SHP77 (cell line): ENCODE measurements around the gene ADORA1.

Experiments used
- DNase-seq, 2 experiments: peaks; one replicate each; lab custom pipeline; 2025; lab: John Stamatoyannopoulos, UW

Gene ADORA1

DNA sequence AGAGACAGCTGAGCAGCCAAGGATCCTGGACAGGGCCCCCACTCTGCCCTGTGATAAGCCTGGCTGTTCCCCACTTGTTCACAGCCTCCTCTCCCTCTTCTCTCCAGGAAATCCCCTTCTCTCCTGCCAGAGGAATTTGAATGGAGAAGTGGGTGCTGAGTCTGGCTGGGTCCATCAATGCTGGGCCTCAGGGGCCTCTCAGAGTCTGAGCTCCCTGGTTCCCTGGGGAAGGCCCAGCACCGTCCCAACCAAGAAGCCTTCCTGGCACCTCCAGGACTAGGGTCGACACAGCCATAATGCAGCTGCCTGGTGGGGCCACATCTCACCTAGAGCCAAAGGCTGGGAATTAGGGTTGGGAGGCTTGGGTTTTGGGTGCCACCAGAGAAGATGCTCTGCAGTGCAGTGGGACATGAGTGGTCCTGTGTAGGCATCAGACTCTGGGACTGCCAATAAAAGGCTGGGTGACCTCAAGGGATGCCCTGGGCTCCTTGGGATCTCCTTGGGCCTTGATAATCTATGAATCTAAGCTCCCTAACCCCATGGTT, 45.6 kb downstream of the ADORA1 start:
- no peak for DNase-seq

DNA sequence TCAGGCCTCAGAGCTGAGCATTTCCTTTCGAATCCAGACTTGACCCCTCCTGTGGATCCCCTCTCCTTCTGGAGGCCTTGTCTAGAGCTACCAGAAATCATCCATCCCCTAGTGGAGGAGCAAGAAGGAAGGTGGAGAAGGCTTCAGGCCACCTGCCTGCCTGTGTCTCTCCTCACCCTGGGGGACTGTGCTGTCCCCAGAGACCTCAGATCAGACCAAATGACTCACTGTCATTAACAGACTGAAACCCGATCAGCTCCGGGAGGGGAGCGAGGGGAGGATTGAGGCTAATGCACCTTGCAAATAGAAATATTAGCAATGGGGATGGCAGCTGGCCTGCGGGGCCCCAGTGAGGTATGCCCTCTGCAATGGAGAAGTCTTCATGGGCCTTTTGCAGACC, 46.0 kb downstream of the ADORA1 start:
- DNase-seq = no peak

DNA sequence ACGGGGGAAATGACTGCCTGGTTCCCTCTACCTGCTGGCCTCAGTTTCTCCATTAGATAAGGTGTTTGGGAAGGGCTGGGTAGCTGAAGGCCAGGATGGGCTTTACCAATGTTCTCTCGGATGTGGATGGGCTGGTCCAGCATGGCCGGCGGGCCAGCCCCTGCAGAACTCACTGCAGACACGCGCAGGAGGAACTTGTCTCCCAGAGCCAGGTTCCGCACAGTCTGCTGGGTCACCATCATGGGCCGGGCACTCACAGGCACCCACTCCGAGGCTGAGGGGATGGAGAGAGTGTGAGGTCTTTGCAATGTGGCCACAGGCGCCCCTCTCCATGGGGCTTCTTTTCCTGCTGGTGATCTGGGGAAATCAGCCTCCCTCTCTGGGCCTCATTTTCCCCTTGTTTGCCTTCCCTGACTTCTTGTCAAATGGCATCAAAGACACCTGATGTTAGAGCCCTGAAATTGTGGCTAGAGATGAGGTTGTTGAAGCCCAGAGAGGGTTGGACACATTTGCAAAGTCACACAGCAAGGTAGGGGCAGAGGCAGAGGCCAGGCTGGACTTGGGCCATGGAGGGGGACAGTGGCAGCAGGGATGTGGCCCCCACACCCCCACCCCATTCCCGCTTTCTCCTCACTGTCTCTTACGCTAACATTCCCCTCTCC, 46.9 kb downstream of the ADORA1 start:
- DNase-seq = no peak

DNA sequence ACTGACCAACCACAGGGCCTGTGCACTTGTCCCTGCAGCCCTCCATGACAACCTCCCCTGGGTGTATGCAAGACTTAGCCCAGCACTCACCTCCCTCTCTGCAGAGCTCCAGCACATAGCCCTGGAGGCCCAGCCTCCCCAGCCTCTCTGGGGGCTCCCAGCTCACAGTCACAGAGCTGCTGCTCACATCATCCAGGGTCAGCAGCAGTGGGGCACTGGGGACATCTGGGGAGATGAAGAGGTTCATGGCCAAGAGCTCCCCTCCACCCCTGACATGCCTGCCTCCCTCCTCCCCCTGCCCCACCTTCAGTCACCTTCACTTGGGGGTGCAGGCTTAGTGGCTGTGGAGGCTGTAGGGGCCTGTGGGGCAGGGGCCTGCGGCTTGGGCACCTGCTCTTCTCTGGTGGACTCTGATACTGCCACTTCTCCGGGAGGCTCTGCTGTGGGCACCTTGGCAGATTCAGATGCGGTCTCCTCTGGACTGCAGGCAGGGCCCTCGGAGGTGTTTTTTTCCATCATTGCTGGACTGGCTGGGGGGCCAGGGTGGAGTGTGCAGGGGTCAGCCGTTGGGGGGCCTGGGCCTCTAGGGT, 47.8 kb downstream of the ADORA1 start, which contains the start of gene MYBPH:
MYBPH (minus strand) TSS at position 590 of the 590 bp plus-strand sequence; CDS start at position 519, 71 bp downstream.
- no peak for DNase-seq

DNA sequence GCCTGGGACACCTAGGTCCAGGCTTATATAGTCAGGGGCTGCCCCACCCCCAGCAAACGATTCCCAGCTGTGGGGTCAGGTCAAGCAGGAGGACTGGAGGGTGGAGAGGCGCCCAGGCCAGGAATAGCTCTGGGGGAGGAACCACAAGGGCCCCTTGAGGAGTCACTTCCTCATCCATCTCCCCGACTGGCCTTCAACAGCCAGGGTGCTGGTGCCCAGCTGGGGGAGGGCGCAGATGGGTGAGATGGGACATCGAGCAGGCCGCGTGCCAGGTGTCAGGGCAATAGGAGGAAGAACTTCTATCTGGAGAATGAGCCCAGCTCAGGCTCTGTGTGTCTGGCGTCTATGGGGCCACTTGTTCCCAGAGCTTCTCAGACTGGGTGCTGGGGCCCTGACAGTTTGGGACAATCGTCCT, 48.3 kb downstream of the ADORA1 start:
- DNase-seq = no peak

DNA sequence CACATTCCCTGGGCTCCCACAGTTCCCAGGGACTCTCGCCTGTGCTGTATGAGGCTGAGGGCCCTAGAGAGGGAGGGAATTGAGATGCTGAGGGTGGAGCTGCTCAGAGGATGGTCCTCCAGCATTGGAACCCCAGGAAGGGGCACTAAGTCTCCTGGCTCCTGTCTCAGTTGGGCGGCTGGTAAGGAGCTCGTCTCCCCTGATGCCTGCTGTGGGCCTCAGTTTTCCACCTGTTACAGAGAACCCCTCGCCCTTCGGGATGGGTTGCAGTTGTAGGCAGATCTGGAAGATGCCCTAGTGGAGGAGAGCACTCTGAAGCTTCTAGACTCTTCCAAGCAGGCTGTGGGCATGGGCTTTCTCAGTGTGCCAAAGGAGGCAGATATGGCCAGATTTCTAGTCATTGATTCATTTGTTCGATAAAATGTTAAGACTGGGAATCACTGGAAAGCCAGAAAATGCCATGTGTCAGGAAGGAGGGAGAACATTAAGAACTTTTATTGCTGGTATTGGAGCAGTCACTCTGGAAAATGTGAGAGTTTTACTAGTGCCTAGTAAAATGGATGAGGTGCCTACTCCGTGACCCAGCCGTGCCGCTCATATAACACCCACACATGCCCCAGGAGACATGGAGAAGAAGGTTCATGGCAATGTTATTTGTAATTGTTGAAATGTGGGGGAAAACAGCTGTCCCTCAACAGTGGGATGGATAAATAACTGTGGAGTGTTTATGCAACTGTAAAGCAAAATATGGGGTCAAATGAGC, 48.9 kb downstream of the ADORA1 start:
- DNase-seq = no peak

DNA sequence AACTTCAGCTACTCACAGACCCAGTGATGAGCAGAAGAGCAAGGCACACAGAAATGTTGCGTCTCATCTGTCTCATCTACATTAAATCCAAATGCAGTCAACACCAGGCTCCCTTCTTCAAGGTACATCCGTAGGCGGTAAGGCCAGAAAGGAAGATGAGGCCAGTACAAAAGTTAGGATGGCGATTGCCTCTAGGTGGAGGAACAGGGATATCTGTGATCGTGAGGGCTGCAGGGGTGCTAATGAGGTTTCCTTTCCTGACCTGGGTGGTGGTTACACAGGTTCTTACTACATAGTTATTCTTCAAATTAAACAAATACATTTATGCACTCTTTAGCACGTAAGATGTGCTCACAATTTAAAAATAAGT, 49.5 kb downstream of the ADORA1 start:
- no peak for DNase-seq

DNA sequence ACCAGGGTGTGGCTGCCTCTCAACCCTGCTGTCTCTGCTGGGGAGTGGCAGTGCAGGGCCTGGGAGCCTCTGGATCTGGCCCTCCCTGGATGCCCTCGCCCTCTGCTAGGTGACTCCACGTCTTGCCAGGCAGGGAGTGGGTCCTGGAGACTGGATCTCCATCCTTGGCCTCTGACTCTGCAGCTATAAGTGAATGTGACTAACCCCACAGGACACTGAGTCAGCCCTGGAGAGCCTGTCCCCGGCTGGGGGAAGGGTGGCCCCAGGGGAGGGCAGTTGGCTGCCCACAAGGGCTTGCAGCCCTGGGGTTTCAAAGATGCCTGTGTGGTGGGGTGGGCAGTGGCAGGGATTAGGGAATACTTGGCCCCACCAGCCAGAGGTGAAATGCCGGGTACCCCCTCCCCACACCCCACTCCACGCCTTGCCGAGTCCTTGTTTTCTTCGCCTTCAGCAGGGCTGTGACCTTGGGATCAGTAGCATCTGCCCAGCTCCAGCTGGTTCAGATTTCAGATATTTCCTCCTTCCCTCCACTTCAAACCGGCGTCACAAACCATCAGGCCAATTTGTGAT, 50.0 kb downstream of the ADORA1 start:
- DNase-seq = no peak

DNA sequence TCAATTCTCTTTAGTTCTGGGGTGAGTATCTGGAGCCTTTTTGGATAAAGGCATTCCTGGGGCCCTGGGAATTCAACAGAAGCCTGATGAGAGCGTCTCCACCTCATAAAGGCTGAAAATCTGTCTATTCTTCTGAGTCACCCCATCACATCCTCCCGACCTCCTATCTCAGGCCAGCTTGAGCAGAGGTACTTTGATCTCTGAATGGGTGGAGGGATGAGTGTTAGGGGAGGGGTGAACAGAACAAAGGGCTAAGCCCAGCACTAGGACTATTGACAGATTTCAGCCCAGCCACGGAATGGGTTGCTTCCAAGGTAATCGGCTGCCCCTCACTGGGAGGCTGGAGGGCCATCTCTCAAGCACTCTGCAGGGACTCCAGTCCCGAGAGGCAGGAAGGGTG, 50.6 kb downstream of the ADORA1 start:
- no peak for DNase-seq

DNA sequence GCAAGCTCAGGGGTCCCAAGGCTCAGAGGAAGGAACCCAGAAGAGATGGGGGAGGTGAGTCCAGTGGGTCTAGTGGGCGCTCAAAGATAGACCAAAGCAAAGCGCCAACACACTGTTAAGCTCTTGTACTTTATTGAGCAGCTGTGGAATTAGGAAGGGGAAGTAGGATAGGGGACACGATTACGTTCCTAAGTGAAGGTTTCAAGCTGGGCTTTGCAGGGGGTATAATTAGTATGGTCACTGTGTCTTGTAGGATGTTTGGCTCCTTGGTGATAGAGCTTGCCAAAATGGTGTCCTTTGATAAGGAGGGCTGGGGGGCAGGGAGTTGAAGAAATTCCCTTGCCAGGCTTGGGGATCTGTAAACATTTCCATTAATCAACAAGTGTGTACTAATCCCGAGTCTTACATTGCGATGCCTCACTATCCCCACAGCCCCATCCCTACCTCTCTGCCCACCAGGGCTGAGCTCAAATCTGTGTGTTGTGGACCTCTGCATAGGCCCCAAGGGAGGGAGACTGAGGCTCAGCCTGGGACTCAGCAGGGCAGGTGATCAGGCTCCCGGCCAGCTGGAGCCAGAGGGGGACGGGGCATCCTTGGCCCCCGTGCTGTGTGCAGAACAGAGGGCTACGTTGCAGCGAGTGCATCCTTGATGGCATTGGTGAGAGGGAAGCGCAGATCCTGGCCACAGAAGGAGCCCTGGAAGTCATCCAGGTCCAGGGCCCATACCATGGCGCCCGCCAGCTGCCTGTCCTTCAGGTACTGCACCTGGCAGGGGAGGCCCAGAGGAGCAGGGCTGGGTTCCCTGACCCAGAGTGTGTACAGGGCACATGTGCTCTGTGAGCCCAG, 51.5 kb downstream of the ADORA1 start:
- peak in 1 of 2 experiments; percentile 16 for DNase-seq

DNA sequence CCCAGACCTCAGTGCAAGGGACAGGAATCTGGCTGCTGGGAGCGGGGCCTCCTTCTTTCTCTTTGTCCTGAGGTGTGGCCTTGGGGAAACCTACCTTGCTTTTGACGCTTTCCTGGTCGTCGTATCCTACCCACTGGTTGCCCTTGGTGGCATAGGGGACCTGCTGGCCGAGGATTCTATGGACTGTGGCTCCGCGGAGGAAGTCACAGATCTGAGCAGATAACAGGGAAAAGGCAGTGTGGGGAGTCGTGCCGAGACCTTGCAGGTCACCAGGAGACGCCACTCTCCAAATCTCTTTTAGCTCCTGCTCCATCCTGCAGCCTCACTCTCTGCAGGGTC, 52.1 kb downstream of the ADORA1 start:
- DNase-seq = no peak

DNA sequence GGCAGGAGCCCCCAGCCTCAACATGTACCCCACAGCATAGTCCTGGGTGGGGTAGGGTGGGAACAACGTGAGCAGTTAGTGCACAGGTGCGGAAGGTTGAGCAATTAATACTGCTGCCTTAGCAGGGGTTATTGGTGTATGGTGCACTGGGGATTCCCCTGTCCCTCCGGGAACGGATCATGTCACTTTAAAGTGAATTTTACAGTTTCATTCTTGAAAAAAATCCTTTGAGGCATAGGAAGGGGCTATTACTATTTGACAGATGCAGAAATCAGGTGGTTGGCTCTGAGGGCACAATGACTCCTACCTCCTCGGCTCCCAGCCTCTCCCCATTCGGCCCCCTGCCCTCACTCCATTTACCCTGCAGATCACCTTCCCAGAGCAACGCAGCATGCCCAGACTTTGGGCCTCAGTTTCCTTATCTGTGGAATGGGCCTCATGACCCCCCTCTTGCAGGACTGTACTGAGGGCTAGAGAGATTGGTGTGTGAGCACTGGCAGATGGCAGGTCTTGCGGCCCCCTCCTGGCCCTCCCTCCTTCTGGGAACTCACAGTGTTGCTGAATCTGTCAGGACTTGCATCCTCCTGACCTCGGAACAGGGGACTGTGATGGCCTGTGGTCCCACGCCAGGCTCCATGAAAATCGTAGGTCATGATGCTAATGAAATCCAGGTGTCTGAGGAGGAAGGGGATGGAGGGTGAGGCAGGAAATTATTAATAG, 53.2 kb downstream of the ADORA1 start:
- no peak for DNase-seq

DNA sequence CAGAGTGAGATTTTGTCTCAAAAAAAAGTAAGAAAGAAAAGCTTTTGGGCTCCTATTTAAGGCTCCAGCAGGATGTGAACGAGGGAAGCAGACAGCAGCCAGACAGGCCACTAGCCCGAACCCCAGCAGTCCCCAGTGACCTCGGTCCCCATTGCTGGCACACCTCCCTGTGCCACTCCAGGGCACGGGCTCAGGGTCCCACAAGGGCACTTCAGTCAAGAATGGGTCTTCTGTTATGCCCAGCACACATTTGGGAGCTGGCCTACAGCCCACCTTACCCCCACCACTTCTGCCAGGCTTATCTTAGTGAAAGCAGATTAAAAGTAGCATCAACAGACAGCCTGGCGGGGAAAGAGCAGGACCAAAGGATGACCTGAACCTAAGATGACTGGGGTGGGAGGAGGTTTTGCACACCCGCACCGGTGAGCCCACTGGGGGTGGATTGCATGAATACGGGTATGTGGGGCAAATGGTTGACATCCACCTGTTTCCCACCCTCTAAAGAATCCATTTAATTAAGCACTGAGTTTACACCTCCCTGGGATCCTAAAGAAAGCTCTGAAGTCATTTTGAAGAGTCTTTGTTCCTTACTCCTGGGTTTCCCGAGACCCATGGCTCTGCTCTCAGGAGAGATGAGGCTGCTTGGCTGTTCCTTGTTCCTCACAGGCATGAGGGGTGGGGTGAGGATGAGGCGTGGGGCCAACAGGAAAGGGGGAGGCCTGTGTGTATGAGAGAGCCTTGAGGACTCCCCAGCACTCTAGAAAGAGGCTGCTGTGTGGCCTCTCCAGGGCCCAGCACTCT, 54.3 kb downstream of the ADORA1 start:
- no peak for DNase-seq

DNA sequence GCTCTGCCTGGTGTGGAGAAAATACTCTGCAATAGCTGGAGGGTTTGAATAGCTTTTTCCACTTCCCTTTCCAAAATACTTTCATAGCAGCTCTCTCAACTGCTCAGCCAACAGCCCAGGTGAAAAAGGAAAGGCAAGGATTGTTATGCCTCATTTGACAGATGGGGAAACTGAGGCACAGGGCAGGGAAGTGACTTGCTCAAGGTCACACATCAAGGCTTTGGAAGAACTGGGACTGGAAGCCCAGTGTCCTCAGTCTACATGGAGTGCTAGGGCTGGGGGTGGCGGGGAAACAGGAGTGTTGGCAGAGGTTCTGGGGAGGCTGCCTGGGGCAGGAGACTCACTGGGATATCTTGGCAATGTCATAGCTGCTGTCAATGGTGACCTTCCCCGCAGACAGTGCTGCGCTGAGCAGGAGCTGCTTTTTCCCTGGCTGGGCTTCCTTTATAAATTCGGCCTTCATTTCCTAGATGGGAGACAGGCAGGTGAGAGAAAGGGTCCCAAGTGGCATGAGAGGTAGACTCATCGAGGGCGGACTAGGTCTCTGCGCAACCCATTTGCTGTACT, 54.9 kb downstream of the ADORA1 start:
- DNase-seq = no peak

DNA sequence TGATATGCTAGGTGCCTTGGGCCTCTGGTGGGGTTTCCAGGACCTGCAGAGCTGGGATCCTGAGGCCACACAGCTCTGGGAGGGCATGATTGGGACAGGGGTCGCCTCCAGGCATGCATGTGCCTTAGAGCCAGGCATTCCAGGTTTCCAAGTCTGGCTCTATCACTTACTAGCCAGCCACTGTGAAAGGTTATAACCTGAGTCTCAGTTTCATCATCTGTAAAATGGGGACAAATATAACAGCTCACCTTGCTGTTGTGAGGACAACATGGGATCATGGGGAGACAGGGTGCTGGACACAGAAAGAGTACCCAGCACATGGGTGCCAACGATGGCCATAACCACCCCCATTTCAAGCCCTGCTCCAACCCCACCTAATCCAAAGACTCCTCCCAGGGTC, 56.3 kb downstream of the ADORA1 start:
- DNase-seq = no peak

DNA sequence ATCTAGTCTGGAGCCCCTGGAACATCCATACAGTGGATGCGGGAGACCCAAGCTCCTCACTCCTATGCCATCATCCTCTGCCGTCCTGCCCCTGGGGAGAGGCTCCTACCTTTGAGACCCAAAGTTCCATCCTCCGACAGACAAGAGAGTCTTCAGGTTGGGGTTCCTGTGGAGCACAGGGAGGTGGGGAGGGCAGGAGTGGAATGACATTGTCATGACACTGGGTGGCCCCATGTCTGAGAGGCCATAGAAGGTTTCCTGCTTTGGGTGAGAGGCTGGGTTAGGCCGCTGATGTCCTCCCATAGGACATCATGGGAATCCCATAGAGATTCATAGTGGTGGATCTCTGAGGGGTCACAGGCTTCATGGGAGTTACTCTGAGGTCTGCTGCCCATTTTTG, 56.9 kb downstream of the ADORA1 start:
- no peak for DNase-seq

DNA sequence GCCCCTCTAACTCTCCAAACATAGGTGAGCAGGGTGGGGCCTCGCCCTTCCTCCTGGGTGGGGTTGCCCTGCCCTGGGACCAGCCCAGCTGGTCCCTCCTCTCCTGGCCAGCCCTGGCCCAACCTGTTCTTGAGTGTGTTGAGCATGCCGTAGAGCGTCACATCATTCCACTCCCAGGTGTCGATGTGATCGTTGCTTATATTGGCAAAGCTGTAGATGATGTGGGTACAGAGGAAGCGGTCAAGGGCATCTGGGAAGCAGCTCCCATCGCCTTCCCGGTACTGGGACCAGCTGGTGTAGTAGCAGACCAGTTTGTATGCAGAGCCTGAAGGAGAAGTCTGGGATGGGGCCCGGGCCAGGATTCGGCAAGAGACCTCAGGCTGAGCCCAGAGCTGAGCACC, 57.5 kb downstream of the ADORA1 start:
- no peak for DNase-seq

DNA sequence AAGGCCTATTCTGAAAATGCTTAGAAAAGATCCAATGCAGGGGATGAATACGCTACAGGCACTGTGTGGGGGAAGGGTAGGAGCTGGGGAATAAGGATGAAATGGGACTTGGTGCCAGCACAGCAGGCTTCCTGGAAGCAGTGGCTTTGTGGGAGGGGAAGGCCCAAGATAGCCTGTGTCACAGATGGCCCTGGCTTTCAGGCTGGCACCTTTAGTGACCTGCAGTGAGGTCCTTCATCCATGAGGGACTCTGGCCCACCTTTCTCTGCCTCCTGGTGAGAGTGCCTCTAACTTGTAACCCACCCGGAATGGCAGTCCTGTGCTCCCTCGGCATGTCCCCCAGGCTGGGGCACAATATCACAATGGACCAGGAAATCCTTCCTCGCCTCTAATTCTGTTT, 58.1 kb downstream of the ADORA1 start:
- DNase-seq = no peak

DNA sequence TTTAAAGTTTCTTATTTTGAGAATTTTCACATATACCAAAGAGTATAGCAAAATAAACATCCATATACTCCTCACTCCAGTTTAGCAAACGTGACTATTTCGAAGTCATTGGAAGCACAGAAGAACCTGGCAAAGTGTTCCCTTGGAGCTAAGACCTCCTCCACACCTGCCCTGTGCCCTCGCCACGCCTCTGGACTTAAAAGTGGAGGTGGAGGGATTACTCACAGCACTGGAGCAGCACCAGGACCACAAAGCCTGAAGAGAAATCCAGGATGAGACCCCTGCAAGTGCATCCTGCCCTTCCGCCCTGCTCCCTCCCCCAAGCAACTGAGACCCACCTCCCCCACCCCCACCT, 58.5 kb downstream of the ADORA1 start:
- no peak for DNase-seq
